A549 (cell line): ENCODE results near the gene ANKRD29. TPM values are rescaled to one million over a fixed set of nuclear protein-coding genes. Genes with fewer than 3 reads are reported as not detected.

Experiments
- ATAC-seq, 2 experiments: fragments of 200-7000 bp in 1 of 2; fragments of >200 bp in 1 of 2; cut with Nextera tagmentation in 1 of 2; cut with Tn5 transposase in 1 of 2; 3 replicates each; pipeline versions ENCODE4 v1.8.0 to v1.9.1; 2018 to 2020; ENCODE audit warnings: mild to moderate bottlenecking in 1 of 2, moderate library complexity in 1 of 2
- CTCF ChIA-PET: fragments of 300-600 bp; sonication (Branson Sonifier 250); formaldehyde crosslinking; extraction: SDS; loops from one replicate; lab custom pipeline; 2021; ENCODE audit warnings: antibody characterized with exemption, inconsistent platforms; lab: Yijun Ruan, JAX
- POLR2A ChIA-PET: fragments of 350-600 bp; formaldehyde crosslinking; extraction: SDS; loops from one replicate; lab custom pipeline; 2021; ENCODE audit warnings: antibody characterized with exemption, inconsistent platforms; lab: Yijun Ruan, JAX
- DNase-seq, 2 experiments: peaks; one replicate each; pipeline versions ENCODE4 v3.0.0 to v3.0.0-alpha.2; 2011 to 2016; ENCODE audit warnings: low read depth in 1 of 2, low spot score in 1 of 2
- FAIRE-seq: peaks from 2 replicates; lab custom pipeline; 2011; peaks lifted over from hg19 to GRCh38; lab: Jason Lieb, UNC
- H3K27ac ChIP-seq, 2 experiments: fragments of >200 bp; sonication (Bioruptor Twin); formaldehyde crosslinking; 3 replicates each; pipeline ENCODE4 v1.5.1; 2016 to 2017
- H3K4me1 ChIP-seq: fragments of >200 bp; sonication (Bioruptor Twin); formaldehyde crosslinking; 3 replicates; pipeline ENCODE4 v1.6.1; 2016
- H3K4me2 ChIP-seq: fragments of >200 bp; sonication (Bioruptor Twin); formaldehyde crosslinking; 3 replicates; pipeline ENCODE4 v1.6.1; 2016
- H3K4me3 ChIP-seq: fragments of >200 bp; sonication (Bioruptor Twin); formaldehyde crosslinking; 3 replicates; pipeline ENCODE4 v1.5.1; 2016
- H3K9me3 ChIP-seq: fragments of >200 bp; sonication (Bioruptor Twin); formaldehyde crosslinking; 3 replicates; pipeline ENCODE4 v1.6.1; 2016
- BCL3 ChIP-seq: fragments of >200 bp; sonication (Bioruptor Twin); formaldehyde crosslinking; IDR thresholded peaks from 3 replicates; pipeline ENCODE4 v1.6.1; 2016
- BHLHE40 ChIP-seq: IDR thresholded peaks from 2 replicates; pipeline ENCODE4 v1.6.1; 2012; ENCODE audit warnings: low read depth, low read length, inconsistent platforms
- CHD2 ChIP-seq: fragments of 150-350 bp; IDR thresholded peaks from 2 replicates; pipeline ENCODE4 v1.6.1; 2014; ENCODE audit warnings: low read length; ENCODE audit not compliant: partially characterized antibody
- CHD4 ChIP-seq: fragments of 200-600 bp; sonication (generic); IDR thresholded peaks from 2 replicates; pipeline ENCODE4 v1.6.1; 2016; ENCODE audit warnings: antibody characterized with exemption, mild to moderate bottlenecking, borderline replicate concordance
- E2F6 ChIP-seq: IDR thresholded peaks from 2 replicates; pipeline ENCODE4 v1.6.1; 2012; ENCODE audit warnings: low read depth, borderline replicate concordance
- EHF ChIP-seq: fragments of 250-450 bp; sonication (Bioruptor Pico); IDR thresholded peaks from 2 replicates; pipeline ENCODE4 v1.5.0; 2020; ENCODE audit warnings: mild to moderate bottlenecking
- FOSL2 ChIP-seq, 2 experiments: fragments of 450-650 bp in 1 of 2; fragments of >200 bp in 1 of 2; sonication (Bioruptor Twin) in 1 of 2; formaldehyde crosslinking; IDR thresholded peaks; 2 replicates each; pipeline versions ENCODE4 v1.5.0 to v1.6.1; 2016 to 2020; ENCODE audit warnings: mild to moderate bottlenecking in 1 of 2, moderate library complexity in 1 of 2
- FOXS1 ChIP-seq: fragments of 250-450 bp; sonication (Bioruptor Pico); IDR thresholded peaks from 2 replicates; pipeline ENCODE4 v1.5.0; 2020; ENCODE audit warnings: mild to moderate bottlenecking, moderate library complexity
- GATA3 ChIP-seq: IDR thresholded peaks from 2 replicates; pipeline ENCODE4 v1.6.1; 2012; ENCODE audit warnings: borderline replicate concordance
- HES2 ChIP-seq: fragments of >200 bp; sonication (Bioruptor Twin); formaldehyde crosslinking; IDR thresholded peaks from 2 replicates; pipeline ENCODE4 v1.6.1; 2016
- HOXB13 ChIP-seq: fragments of 250-450 bp; sonication (Bioruptor Pico); IDR thresholded peaks from 2 replicates; pipeline ENCODE4 v1.5.0; 2020; ENCODE audit warnings: low read depth, mild to moderate bottlenecking, moderate library complexity
- JUN ChIP-seq, 2 experiments: fragments of >200 bp; sonication (Bioruptor Twin); formaldehyde crosslinking; IDR thresholded peaks; 2 replicates in 1 of 2; 3 replicates in 1 of 2; pipeline ENCODE4 v1.6.1; 2016 to 2017
- JUNB ChIP-seq: fragments of >200 bp; sonication (Bioruptor Twin); formaldehyde crosslinking; IDR thresholded peaks from 2 replicates; pipeline ENCODE4 v1.6.1; 2016
- KDM1A ChIP-seq: fragments of 200-600 bp; sonication (generic); IDR thresholded peaks from 2 replicates; pipeline ENCODE4 v1.6.1; 2016; ENCODE audit warnings: low read depth, mild to moderate bottlenecking
- KDM5A ChIP-seq: fragments of 200-600 bp; sonication (generic); IDR thresholded peaks from 2 replicates; pipeline ENCODE4 v1.6.1; 2016; ENCODE audit warnings: antibody characterized with exemption, mild to moderate bottlenecking
- MYC ChIP-seq: IDR thresholded peaks from 2 replicates; pipeline ENCODE4 v1.6.1; 2012; ENCODE audit warnings: mild to moderate bottlenecking, inconsistent platforms, low read length, improper control_type of control experiment, borderline replicate concordance
- PBX3 ChIP-seq: IDR thresholded peaks from 2 replicates; pipeline ENCODE4 v1.6.1; 2012
- POLR2A ChIP-seq: IDR thresholded peaks from 2 replicates; pipeline ENCODE4 v1.6.1; 2012; ENCODE audit warnings: mild to moderate bottlenecking, low read length
- POLR2AphosphoS2 ChIP-seq: conservative IDR thresholded peaks from 2 replicates; pipeline ENCODE4 v1.6.1; 2012; ENCODE audit warnings: low read length, improper control_type of control experiment, inconsistent platforms
- RAD21 ChIP-seq, 2 experiments: fragments of >200 bp in 1 of 2; sonication (Bioruptor Twin) in 1 of 2; formaldehyde crosslinking in 1 of 2; IDR thresholded peaks in 1 of 2; conservative IDR thresholded peaks in 1 of 2; 2 replicates in 1 of 2; 3 replicates in 1 of 2; pipeline ENCODE4 v1.6.1; 2012 to 2018; ENCODE audit warnings: inconsistent platforms in 1 of 2
- RARB ChIP-seq: fragments of 250-450 bp; sonication (Bioruptor Pico); IDR thresholded peaks from 2 replicates; pipeline ENCODE4 v1.8.0; 2021; ENCODE audit warnings: mild to moderate bottlenecking, moderate library complexity
- RFX5 ChIP-seq: fragments of 450-650 bp; IDR thresholded peaks from 2 replicates; pipeline ENCODE4 v1.7.1; 2014; ENCODE audit warnings: antibody characterized with exemption, mild to moderate bottlenecking, moderate library complexity
- RNF2 ChIP-seq: fragments of 200-600 bp; sonication (generic); IDR thresholded peaks from 2 replicates; pipeline ENCODE4 v1.6.1; 2016; ENCODE audit warnings: low read depth, mild to moderate bottlenecking, antibody characterized with exemption, moderate library complexity, borderline replicate concordance
- SREBF2 ChIP-seq: fragments of 450-650 bp; IDR thresholded peaks from 2 replicates; pipeline ENCODE4 v1.6.1; 2014; ENCODE audit warnings: mild to moderate bottlenecking, moderate library complexity
- TFCP2L1 ChIP-seq: fragments of 250-450 bp; sonication (Bioruptor Pico); IDR thresholded peaks from 2 replicates; pipeline ENCODE4 v1.5.0; 2021; ENCODE audit warnings: mild to moderate bottlenecking
- ZC3H11A ChIP-seq: fragments of 450-650 bp; IDR thresholded peaks from 2 replicates; pipeline ENCODE4 v1.6.1; 2014; ENCODE audit warnings: antibody characterized with exemption, mild to moderate bottlenecking
- ZFP36 ChIP-seq: fragments of 450-650 bp; IDR thresholded peaks from 2 replicates; pipeline ENCODE4 v1.6.1; 2014; ENCODE audit warnings: borderline replicate concordance; ENCODE audit not compliant: partially characterized antibody
- ZNF302 ChIP-seq: fragments of 250-450 bp; sonication (Bioruptor Pico); IDR thresholded peaks from 2 replicates; pipeline ENCODE4 v1.9.0; 2021; ENCODE audit warnings: inconsistent platforms, mild to moderate bottlenecking, moderate library complexity
- WGBS: methylation state at CpG from one replicate; pipeline ENCODE4 v1.1.6; 2017; ENCODE audit errors: missing lambda C conversion rate; 5-methylcytosine and 5-hydroxymethylcytosine counted together
- polyA plus RNA-seq, 4 experiments: library from polyadenylated mRNA; depleted of rRNA in 3 of 4; stranded (reverse); fragments of >200 nt; fragmentation: RNase III in 1 of 4; extraction: RNeasy Plus Mini Kit Qiagen cat#74134 plus additional on column Dnase treatment in 1 of 4; gene quantifications; 2 replicates in 3 of 4; 3 replicates in 1 of 4; pipeline ENCODE4 v1.2.3, GENCODE V29; 2011 to 2017

The ANKRD29 gene
- polyA plus RNA-seq, 2 of the 4 experiments (the other 2 are of a cell fraction), result 12.4 to 25.4 TPM

GRCh38 chr18:23588836-23589560 lies 73.7 kb downstream of the ANKRD29 start:
- Histone ChIP-seq H3K4me3 (no peak overlapping the region), H3K4me2 (peak overlapping the region; percentile 3; the same call in 1 of the 3 replicates), H3K4me1 (peaks cover 54% of the 10 kb centered on the region), H3K27ac (peak overlapping the region; percentile 98 to 99; a peak in 5 of 6 replicates), H3K9me3 (no peaks in the 10 kb centered on the region)
- TF ChIP-seq BHLHE40 (no peak), CHD4 (no peak), JUN (IDR thresholded peaks at IDR 0.05) (no peak), ZFP36 (no peak), MYC (no peak), GATA3 (no peak), FOXS1 (CRISPR knock-in tag) (no peak), HOXB13 (CRISPR knock-in tag) (no peak)
- CTCF ChIA-PET, result interaction anchor here (1.0 to 2.4 kb wide), 7 partner anchors 26 to 114 kb away, joined by 3 to 11 read pairs (median 5); no protein-coding TSS in a partner anchor
- WGBS, result 87% methylated on average over 11 of the region's 11 CpGs
- no peak for ATAC-seq
- POLR2A ChIA-PET, result no interaction called here
- no peak for FAIRE-seq
- no peak for DNase-seq

GRCh38 chr18:23587220-23587642 lies 75.5 kb downstream of the ANKRD29 start:
- TF ChIP-seq EHF (CRISPR knock-in tag), result no peak
- no peak for TF ChIP-seq FOXS1 (CRISPR knock-in tag)
- no peak for TF ChIP-seq KDM5A
- no peak for TF ChIP-seq RAD21 (conservative IDR thresholded peaks at IDR 0.05 in 1 of 2, IDR thresholded peaks at IDR 0.05 in 1 of 2)
- no peak for TF ChIP-seq HOXB13 (CRISPR knock-in tag)
- TF ChIP-seq CHD4, result no peak
- no peak for TF ChIP-seq BCL3
- no peak for TF ChIP-seq TFCP2L1 (CRISPR knock-in tag)
- TF ChIP-seq ZNF302, result no peak
- TF ChIP-seq JUNB, result no peak
- no peak for TF ChIP-seq POLR2AphosphoS2
- CTCF ChIA-PET, result interaction anchor here (1.3 to 2.4 kb wide), 5 partner anchors 31 to 116 kb away, joined by 3 to 11 read pairs (median 4); no protein-coding TSS in a partner anchor
- Histone ChIP-seq H3K4me2 (peak overlapping the region; percentile 73), H3K27ac (peak overlapping the region; percentile 98 to 99), H3K9me3 (no peaks in the 10 kb centered on the region), H3K4me3 (no peak overlapping the region), H3K4me1 (peaks cover 55% of the 10 kb centered on the region)
- POLR2A ChIA-PET, result no interaction called here
- ATAC-seq (no peak), FAIRE-seq (no peak), DNase-seq (no peak)
- 21% methylated on average over 7 of the region's 7 CpGs for WGBS

GRCh38 chr18:23586249-23587196 lies 76.2 kb downstream of the ANKRD29 start, which contains the start of gene NPC1:
TSS of gene NPC1 (minus strand) at chr18:23586506. CDS start at chr18:23586343, 163 bp downstream.
- ATAC-seq (peak; percentile 95 to 97), DNase-seq (peak; percentile 74 to 92), FAIRE-seq (no peak)
- POLR2A ChIA-PET, result no interaction called here
- Histone ChIP-seq H3K9me3 (no peaks in the 10 kb centered on the region), H3K27ac (peak within 1 kb of the TSS; percentile 98 to 99), H3K4me1 (peaks cover 54% of the 10 kb centered on the region), H3K4me3 (peak within 1 kb of the TSS; percentile 93), H3K4me2 (peak within 1 kb of the TSS; percentile 84)
- CTCF ChIA-PET, result interaction anchor here (0.8 to 2.8 kb wide), 6 partner anchors 55 to 117 kb away, joined by 3 to 11 read pairs (median 7); no protein-coding TSS in a partner anchor
- WGBS, result under 1% methylated on average over 26 of the region's 95 CpGs
- TF ChIP-seq KDM1A (no peak), PBX3 (no peak), FOSL2 (IDR thresholded peaks at IDR 0.05) (0 out of 2 replicates have a peak, but pooled peaks have one; percentile 33), FOSL2 (CRISPR knock-in tag; IDR thresholded peaks at IDR 0.05) (peak; percentile 57), RARB (CRISPR knock-in tag) (no peak), E2F6 (0 out of 2 replicates have a peak, but pooled peaks have one; percentile 29), ZC3H11A (no peak), CHD2 (no peak), SREBF2 (no peak), RNF2 (no peak), RFX5 (no peak), HES2 (no peak), JUNB (peak; percentile 18; the same call in 1 of the 2 replicates), KDM5A (no peak), POLR2A (peak; percentile 57), MYC (no peak; the same call in 1 of the 2 replicates)
